Sigmoid colon (tissue), 7 donors: ENCODE results near the gene REG3G. TPM values are rescaled to one million over a fixed set of nuclear protein-coding genes. Genes with fewer than 3 reads are reported as not detected.

Experiments used
- DNase-seq: peaks from one replicate; pipeline ENCODE4 v3.0.0-alpha.2; 2019
- H3K27ac ChIP-seq, 4 donors: fragments of 200-600 bp; sonication (generic); one replicate each; pipeline ENCODE4 v1.5.1; 2016 to 2019; ENCODE audit warnings: mild to moderate bottlenecking in 1 of 4
- H3K27me3 ChIP-seq, 3 donors: fragments of 200-600 bp; sonication (generic); one replicate each; pipeline ENCODE4 v1.5.1; 2019; ENCODE audit warnings: mild to moderate bottlenecking in 1 of 3
- H3K36me3 ChIP-seq, 4 donors: fragments of 200-600 bp; sonication (generic); one replicate each; pipeline ENCODE4 v1.5.1; 2016 to 2019
- H3K4me1 ChIP-seq, 4 donors: fragments of 200-600 bp; sonication (generic); one replicate each; pipeline ENCODE4 v1.5.1; 2017 to 2019
- H3K4me3 ChIP-seq, 4 donors: fragments of 200-600 bp; sonication (generic); one replicate each; pipeline ENCODE4 v1.5.1; 2017 to 2019; ENCODE audit warnings: mild to moderate bottlenecking in 2 of 4, moderate library complexity in 1 of 4
- H3K9me3 ChIP-seq, 4 donors: fragments of 200-600 bp in 3 of 4; sonication (generic) in 3 of 4; one replicate each; pipeline versions ENCODE4 v1.5.1 to v1.6.1; 2013 to 2019
- EP300 ChIP-seq, 4 donors: sonication (generic); formaldehyde crosslinking; IDR thresholded peaks; one replicate each; pipeline ENCODE4 v1.6.1; 2017; ENCODE audit warnings: antibody characterized with exemption in 4 of 4
- POLR2A ChIP-seq, 2 donors: fragments of 450-650 bp; IDR thresholded peaks; one replicate each; pipeline ENCODE4 v1.6.1; 2016; ENCODE audit warnings: antibody characterized with exemption in 2 of 2, mild to moderate bottlenecking in 2 of 2, moderate library complexity in 2 of 2
- POLR2AphosphoS5 ChIP-seq, 4 donors: sonication (generic); formaldehyde crosslinking; IDR thresholded peaks; one replicate each; pipeline ENCODE4 v1.6.1; 2017; ENCODE audit warnings: antibody characterized with exemption in 4 of 4
- WGBS, 2 donors: extraction: QIAGEN DNeasy Blood & Tissue Kit; methylation state at CpG; one replicate each; pipeline ENCODE4 v1.1.7; 2013; 5-methylcytosine and 5-hydroxymethylcytosine counted together
- intact Hi-C: fragments of 100-400 bp; cut with DNase I; formaldehyde crosslinking; loops from one replicate; pipeline ENCODE4 v1.15.1; 2023
- polyA plus RNA-seq, 3 donors: library from polyadenylated mRNA; stranded (reverse); fragments of 200-250 nt; gene quantifications; one replicate each; pipeline ENCODE4 v1.2.3, GENCODE V29; 2013
- total RNA-seq, 4 donors: library from RNA; depleted of rRNA; stranded (reverse); fragments of >200 nt; gene quantifications; one replicate each; pipeline ENCODE4 v1.1.0, GENCODE V29; 2016
- TF ChIP-seq, protein P1 (sequence below), 4 experiments: fragments of 450-650 bp in 3 of 4; fragments of 200-600 bp in 1 of 4; IDR thresholded peaks; one replicate each; pipeline ENCODE4 v1.5.1; 2016 to 2019; ENCODE audit warnings: antibody characterized with exemption in 4 of 4, mild to moderate bottlenecking in 3 of 4, moderate library complexity in 2 of 4
- donor health status: healthy with polysubstance abuse.
- donor health status: Bipolar disorder and iron deficiency.
- donor health status: healthy.

Gene REG3G
- total and polyA plus RNA-seq, 7 donors: 0.12 TPM; not detected in 6

DNA sequence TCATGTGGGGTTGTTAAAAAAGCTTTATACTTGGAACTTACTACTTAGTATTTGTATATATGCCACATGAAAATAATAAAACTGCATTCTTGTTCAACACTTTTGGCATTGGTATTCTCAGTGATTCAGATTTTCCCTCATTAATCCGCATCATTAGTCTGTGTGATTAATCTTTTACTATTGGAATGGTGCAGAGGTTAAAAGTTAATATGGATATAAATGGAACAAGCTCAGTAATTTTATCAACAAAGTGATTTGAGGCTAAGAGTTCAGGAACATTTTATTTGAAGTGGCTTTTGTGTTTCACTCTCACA lies 45.4 kb upstream of the REG3G start:
- intact Hi-C loops: no loop called here
- no peak overlapping the region for H3K4me3 ChIP-seq
- 81 to 84% methylated on average over 1 of the region's 1 CpG for WGBS, 2 donors
- H3K27ac ChIP-seq: no peak overlapping the region
- H3K9me3 ChIP-seq: no peaks in the 10 kb centered on the region
- no peaks in the 10 kb centered on the region for H3K27me3 ChIP-seq
- H3K36me3 ChIP-seq: no peaks in the 10 kb centered on the region
- DNase-seq: no peak
- peaks cover 0 to 4% (median 0%) of the 10 kb centered on the region in 4 donors for H3K4me1 ChIP-seq
- TF ChIP-seq, protein P1, sequence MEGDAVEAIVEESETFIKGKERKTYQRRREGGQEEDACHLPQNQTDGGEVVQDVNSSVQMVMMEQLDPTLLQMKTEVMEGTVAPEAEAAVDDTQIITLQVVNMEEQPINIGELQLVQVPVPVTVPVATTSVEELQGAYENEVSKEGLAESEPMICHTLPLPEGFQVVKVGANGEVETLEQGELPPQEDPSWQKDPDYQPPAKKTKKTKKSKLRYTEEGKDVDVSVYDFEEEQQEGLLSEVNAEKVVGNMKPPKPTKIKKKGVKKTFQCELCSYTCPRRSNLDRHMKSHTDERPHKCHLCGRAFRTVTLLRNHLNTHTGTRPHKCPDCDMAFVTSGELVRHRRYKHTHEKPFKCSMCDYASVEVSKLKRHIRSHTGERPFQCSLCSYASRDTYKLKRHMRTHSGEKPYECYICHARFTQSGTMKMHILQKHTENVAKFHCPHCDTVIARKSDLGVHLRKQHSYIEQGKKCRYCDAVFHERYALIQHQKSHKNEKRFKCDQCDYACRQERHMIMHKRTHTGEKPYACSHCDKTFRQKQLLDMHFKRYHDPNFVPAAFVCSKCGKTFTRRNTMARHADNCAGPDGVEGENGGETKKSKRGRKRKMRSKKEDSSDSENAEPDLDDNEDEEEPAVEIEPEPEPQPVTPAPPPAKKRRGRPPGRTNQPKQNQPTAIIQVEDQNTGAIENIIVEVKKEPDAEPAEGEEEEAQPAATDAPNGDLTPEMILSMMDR (IDR thresholded peaks at IDR 0.05): no peak
- no peak for TF ChIP-seq POLR2A (IDR thresholded peaks at IDR 0.05)

DNA sequence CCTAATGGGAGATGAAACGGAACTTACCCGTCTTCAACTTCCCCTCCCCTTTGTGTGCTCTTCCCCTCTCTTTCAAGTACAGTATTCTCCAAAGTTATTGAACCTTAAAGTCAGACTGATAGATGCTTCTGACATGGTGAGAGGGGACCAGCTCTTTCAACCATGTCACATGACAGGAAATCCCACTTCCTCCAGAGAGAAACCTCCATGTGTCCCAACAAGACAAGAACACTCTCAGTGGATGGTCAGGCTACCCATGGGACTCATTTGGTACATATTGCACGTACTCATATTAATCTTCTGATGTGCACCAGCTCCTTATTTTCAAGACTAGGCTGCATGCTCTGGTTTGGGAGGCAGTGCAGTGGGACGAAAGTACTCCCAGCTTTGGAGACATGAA lies 44.6 kb upstream of the REG3G start:
- TF ChIP-seq POLR2A (IDR thresholded peaks at IDR 0.05) (no peak), EP300 (IDR thresholded peaks at IDR 0.05) (no peak), POLR2AphosphoS5 (IDR thresholded peaks at IDR 0.05) (no peak)
- TF ChIP-seq, protein P1 (IDR thresholded peaks at IDR 0.05): no peak
- DNase-seq: no peak
- Histone ChIP-seq H3K9me3 (no peaks in the 10 kb centered on the region), H3K4me3 (no peak overlapping the region), H3K4me1 (peaks cover 0 to 4% (median 0%) of the 10 kb centered on the region in 4 donors), H3K27me3 (no peaks in the 10 kb centered on the region), H3K36me3 (no peaks in the 10 kb centered on the region), H3K27ac (no peak overlapping the region)
- intact Hi-C loops: no loop called here
- WGBS, 2 donors: 64 to 65% methylated on average over 4 of the region's 4 CpGs

DNA sequence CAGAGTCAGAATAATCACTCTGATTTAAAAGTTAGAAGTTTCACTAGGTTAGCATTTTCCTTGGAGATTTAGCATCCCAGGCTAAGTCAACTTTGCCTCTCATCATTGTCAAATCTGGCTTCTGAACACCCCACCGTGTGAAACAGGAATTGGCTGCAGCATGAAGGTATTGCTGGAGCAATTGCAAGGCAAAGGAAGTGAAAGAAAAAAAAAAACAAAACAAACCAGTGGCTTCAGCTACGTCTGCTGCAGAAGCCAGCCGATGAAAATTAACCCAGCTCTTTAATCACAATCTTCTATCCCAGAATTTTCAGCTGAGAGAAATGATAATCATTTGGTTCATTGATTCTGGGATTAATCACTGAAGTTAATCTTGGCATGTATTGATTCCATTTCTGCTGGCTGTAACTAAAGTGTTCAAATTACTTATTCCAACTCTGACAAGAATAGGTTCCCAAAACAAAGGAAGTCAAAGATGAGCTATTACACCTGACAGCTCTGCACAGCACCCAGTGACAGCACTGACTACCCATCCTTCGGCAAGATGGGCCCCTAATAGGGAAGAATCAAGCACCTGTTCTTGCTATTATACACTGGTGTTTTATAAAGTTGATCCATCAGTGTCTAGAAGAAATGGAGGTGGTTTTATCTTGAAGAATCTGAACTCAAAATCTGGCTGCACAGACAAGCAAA lies 42.7 kb upstream of the REG3G start:
- no peaks in the 10 kb centered on the region for H3K36me3 ChIP-seq
- intact Hi-C loops: no loop called here
- no peak for DNase-seq
- WGBS, 2 donors: 40 to 43% methylated on average over 4 of the region's 4 CpGs
- no peaks in the 10 kb centered on the region for H3K9me3 ChIP-seq
- no peak overlapping the region for H3K27ac ChIP-seq
- TF ChIP-seq EP300 (IDR thresholded peaks at IDR 0.05) (no peak), POLR2AphosphoS5 (IDR thresholded peaks at IDR 0.05) (no peak), POLR2A (IDR thresholded peaks at IDR 0.05) (no peak)
- TF ChIP-seq, protein P1 (IDR thresholded peaks at IDR 0.05): no peak
- H3K4me1 ChIP-seq: peaks cover 0 to 4% (median 0%) of the 10 kb centered on the region in 4 donors
- H3K27me3 ChIP-seq: no peaks in the 10 kb centered on the region
- no peak overlapping the region for H3K4me3 ChIP-seq

DNA sequence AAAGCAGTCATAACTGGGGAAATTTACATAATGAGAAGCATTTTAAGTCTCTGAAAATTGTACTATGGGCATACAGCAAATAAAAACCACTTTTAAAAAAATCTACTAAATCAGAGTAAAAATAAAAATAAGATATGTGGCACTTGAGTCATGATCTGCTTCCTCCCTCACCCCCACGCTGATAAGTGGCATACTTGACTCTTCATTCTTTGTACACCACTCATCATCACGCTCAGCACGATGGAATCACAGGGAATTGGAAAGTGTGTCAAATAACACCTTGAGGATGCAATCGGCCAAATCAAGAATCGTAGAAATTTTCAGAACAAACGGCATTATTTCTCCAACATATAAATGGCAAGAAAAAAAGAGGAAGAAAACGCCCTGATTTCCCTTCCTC lies 41.1 kb upstream of the REG3G start:
- no peaks in the 10 kb centered on the region for H3K27me3 ChIP-seq
- no peak overlapping the region for H3K27ac ChIP-seq
- TF ChIP-seq POLR2A (IDR thresholded peaks at IDR 0.05) (no peak), EP300 (IDR thresholded peaks at IDR 0.05) (no peak), POLR2AphosphoS5 (IDR thresholded peaks at IDR 0.05) (no peak)
- TF ChIP-seq, protein P1 (IDR thresholded peaks at IDR 0.05): no peak
- H3K9me3 ChIP-seq: no peaks in the 10 kb centered on the region
- no peaks in the 10 kb centered on the region for H3K36me3 ChIP-seq
- no peak for DNase-seq
- no peak overlapping the region for H3K4me3 ChIP-seq
- 81 to 83% methylated on average over 7 of the region's 7 CpGs for WGBS, 2 donors
- intact Hi-C loops: no loop called here
- peaks cover 0 to 1% (median 0%) of the 10 kb centered on the region in 4 donors for H3K4me1 ChIP-seq

DNA sequence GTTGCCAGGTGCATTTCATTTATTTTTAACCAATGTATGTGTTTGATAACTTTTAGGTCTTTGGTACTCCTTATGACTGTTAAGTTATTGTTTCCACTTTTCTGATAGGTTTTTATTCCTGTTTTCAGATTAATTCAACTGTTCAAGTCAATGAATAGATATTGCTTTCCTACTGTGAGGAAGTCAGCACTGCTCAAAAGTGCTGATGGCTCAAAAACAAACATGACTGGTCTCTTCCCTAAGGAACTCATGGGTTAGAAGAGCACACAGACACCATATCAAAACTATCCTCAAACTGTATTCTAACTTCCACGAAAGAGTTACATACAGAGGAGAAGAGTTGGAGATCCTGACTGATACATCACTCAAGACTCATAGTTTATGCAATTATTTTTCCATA lies 39.9 kb upstream of the REG3G start:
- Histone ChIP-seq H3K4me3 (no peak overlapping the region), H3K36me3 (no peaks in the 10 kb centered on the region), H3K27ac (no peak overlapping the region), H3K4me1 (no peaks in the 10 kb centered on the region), H3K27me3 (no peaks in the 10 kb centered on the region), H3K9me3 (no peaks in the 10 kb centered on the region)
- TF ChIP-seq POLR2A (IDR thresholded peaks at IDR 0.05) (no peak), POLR2AphosphoS5 (IDR thresholded peaks at IDR 0.05) (no peak), EP300 (IDR thresholded peaks at IDR 0.05) (no peak)
- TF ChIP-seq, protein P1 (IDR thresholded peaks at IDR 0.05): no peak
- intact Hi-C loops: no loop called here
- no peak for DNase-seq
- 76 to 86% methylated on average over 1 of the region's 1 CpG for WGBS, 2 donors
